ENCODE results near the gene NPIPB8. TPM values are rescaled to one million over a fixed set of nuclear protein-coding genes. Genes with fewer than 3 reads are reported as not detected.
"Not testable (repeated sequence)": the region's sequence is repeated elsewhere in the genome, so short reads cannot be mapped to it uniquely, and the experiment has no call there.

NPIPB8 gene
- total RNA-seq, 1 donor = not detected

DNA sequence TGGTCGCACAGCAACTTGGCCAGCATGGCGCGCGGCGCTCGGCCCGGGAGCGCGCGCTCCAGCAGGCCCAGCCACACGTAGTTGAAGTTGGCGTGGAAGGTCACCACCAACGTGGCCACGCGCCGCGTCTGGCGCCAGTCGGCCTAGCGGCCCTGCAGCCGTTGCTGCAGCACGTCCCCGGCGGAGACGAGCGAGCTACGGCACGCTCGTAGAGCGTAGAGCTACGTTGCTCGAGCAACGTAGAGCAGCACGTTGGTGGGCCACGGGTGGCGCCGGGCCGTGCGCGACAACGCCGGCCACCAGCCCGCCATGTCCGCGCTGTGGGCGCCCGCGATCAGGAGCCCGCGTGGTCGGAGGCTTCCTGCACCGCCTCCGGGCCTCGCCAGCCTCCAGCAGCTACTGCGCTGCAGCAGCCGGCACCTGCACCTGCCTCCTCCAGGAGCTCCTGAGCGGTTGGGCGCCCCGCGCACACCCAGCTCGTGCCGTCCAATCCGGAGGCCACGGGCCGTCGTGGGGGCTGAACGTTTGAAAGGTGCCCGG, 14.6 kb upstream of the NPIPB8 start:
- DNase-seq (ENCODE audit: low read depth in 2 of 3, low spot score in 2 of 3) = peak; percentile 37 to 58 (median 57)

DNA sequence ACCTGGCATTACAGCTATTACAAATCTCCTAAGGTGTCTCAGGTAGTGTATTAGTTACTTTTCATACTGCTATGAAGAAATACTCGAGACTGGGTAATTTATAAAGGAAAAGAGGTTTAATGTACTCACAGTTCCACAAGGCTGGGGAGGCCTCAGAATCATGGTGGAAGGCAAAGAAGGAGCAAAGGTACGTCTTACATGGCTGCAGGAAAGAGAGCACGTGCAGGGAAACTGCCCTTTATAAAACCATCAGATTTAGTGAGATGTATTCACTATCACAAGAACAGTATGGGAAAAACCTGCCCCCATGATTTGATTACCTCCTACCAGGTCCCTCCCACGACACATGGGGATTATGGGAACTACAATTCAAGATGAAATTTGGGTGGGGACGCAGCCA, 7.0 kb upstream of the NPIPB8 start:
- DNase-seq (ENCODE audit: low read depth in 2 of 3, low spot score in 2 of 3) = not testable (repeated sequence)

DNA sequence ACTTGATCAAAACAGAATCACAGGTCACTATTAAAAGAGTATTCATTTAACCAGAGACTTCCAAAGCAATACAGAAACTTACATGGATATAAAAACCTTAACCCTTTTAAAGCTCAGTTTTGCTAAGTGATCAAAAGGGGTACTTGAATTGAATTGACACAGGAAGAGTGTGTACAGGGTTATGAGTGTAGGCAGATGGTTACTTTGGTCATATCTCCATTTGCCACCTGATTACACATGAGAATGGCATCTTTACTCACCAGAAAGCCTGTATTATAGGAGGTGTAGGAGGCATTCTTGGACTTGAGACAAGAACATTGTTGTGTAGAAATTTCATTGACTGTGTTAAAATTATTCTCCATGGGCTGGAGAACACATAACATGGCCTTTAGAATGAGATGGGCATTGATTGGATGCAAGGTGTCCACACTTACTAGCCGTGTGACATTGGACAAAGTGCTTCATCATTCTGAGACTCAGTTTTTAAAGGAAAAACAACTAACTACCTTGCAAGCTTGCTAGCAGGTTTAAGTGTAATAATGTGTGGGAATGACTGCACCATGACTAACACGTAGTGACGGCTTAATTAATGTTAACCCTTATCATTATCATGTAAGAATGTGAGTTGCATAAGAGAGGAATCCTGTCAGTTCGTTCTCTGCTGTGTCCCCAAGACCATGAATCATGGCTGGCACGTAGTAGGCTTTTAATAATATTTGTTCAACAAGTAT, 1.6 kb upstream of the NPIPB8 start:
- not testable (repeated sequence) for DNase-seq (ENCODE audit: low read depth in 2 of 3, low spot score in 2 of 3)

DNA sequence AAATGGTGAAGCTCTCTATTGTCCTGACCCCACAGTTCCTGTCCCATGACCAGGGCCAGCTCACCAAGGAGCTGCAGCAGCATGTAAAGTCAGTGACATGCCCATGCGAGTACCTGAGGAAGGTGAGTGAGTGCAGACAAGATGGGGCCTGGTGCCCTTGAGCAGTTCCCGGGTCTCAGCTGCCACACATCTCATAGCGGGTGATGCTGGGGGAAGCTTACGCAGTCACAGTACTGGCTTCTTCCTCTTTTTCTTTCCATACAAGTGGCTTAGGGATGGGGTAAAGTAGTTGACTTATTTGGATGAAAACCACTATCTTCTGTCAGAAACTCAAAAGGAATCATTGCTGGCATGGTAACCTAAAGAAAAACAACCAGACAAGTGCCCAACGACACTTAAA, 494 bp downstream of the NPIPB8 start:
- not testable (repeated sequence) for DNase-seq (ENCODE audit: low read depth in 2 of 3, low spot score in 2 of 3)

DNA sequence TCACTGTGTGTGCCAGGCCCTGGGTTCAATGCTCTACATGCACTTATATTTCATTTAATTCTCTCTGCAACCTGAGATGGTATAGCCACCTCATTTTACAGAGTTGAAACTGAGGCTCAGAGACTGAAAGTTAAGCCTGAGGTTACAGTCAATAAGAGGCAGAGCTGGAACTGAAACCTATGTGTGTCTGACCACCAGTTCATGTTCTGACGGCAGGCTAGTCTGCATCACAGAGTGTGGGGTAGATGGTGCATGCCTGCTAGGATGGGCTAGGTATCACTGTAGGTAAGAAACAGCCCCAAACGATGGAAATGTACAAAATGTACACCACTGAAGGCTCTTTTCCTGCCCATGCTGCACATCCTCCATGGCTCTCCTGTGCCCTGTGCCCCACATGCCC, 2.1 kb downstream of the NPIPB8 start:
- DNase-seq (ENCODE audit: low read depth in 2 of 3, low spot score in 2 of 3) = not testable (repeated sequence)

DNA sequence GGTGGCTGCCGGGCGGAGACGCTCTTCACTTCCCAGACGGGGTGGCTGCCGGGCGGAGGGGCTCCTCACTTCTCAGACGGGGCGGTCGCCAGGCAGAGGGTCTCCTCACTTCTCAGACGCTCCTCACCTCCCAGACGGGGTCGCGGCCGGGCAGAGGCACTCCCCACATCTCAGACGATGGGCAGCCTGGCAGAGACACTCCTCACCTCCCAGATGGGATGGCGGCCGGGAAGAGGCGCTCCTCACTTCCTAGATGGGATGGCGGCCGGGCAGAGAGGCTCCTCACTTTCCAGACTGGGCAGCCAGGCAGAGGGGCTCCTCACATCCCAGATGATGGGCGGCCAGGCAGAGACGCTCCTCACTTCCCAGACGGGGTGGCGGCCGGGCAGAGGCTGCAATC, 28.4 kb downstream of the NPIPB8 start:
- DNase-seq (ENCODE audit: low read depth in 2 of 3, low spot score in 2 of 3) = not testable (repeated sequence)

DNA sequence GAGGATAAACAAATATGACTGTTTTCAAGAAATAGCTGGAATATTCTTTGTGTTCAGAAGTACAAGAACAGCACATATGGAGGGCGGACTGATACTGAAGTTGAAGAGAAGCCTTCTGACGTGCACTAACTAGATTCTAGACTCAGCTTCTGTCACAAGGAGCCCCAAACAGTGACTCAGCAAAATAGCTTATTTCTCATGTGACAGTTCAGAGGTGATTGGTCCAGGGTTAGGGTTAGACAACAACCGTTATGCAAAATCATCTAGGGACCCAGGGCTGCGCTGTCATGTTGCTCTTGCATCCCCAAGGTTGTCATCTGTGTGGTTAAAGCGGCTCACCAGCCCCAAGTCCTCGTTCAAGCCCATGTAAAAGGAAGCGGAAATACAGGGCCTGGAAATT, 29.6 kb downstream of the NPIPB8 start:
- not testable (repeated sequence) for DNase-seq (ENCODE audit: low read depth in 2 of 3, low spot score in 2 of 3)

DNA sequence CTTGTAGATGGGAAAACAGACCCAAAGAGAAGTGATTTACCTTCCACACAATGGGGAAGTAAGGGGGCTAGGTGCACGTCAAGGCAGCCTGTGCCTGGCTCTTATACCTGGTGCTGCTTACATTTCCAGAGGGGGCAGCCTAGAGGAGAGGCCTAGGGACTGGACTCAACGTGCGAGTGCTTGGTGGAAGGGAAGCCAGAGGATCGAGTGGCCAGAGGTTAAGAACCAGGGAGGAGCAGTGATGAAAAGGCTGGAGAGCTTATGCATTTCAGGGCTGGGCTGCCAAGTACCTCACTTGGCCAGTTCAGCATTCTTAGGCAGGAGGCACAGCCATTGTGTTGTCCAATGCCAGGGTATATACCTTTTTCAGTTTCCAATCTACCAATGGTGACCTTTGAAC, 30.3 kb downstream of the NPIPB8 start:
- DNase-seq (ENCODE audit: low read depth in 2 of 3, low spot score in 2 of 3) = not testable (repeated sequence)

DNA sequence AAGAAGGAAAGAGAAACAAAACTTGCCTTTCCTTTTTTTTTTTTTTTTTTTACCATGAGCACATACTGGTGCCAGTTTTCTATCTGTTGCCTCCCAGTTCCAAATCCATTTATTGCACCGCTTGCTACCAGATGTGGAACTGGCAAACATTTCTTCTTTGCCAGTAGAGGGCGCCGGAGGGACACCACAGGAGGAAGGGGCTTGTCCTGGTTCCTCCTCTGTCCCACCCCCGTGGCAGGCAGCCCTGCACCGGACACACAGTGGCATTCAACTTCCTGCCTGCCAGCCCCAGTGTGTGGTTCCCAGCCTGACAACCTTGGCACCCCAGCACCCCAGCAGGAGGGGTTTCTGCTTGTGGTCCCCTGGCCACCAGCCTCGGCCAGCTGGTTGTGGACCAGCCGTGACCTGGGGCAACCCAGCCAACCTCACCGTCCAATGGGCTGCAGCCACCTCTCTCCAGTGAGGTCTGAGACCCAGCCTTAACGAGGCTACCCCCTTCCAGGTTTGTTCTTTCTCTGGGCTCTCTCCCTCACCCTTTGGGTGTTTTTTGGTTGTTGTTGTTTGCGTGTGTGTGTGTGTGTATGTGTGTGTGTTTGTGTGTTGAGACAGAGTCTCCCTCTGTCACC, 50.6 kb downstream of the NPIPB8 start:
- DNase-seq (ENCODE audit: low read depth in 2 of 3, low spot score in 2 of 3) = not testable (repeated sequence)

DNA sequence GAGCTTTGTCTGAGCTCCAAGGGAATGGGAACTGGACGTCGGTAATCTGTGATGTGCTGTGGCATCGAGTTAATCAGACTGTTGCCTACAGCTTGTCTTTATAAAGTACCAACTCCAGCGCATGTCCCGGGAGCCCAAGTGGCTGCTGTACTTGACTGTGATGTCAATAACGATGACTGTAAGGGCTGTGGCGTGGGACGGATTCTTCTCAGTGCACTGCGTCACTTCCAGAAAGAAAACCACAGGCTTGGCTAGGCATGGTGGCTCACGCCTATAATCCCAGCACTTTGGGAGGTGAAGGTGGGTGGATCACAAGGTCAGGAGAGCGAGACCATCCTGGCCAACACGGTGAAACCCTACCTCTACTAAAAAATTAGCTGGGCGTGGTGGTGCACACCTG, 51.6 kb downstream of the NPIPB8 start:
- not testable (repeated sequence) for DNase-seq (ENCODE audit: low read depth in 2 of 3, low spot score in 2 of 3)

DNA sequence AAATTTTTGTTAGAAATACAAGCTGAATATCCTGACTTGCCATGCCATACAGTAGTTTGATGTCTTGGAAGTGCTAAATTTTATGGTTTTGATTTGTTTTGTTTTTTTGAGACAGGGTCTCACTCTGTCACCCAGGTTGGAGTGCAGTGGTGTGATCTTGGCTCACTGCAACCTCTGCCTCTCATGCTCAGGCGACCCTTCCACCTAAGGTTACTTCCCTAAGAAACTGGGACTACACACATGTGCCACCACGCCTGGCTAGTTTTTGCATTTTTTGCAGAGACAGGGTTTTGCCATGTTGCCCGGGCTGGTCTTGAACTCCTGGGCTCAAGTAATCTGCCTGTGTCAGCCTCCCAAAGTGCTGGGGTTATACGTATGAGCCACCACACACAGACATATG, 53.9 kb downstream of the NPIPB8 start:
- not testable (repeated sequence) for DNase-seq (ENCODE audit: low read depth in 2 of 3, low spot score in 2 of 3)

DNA sequence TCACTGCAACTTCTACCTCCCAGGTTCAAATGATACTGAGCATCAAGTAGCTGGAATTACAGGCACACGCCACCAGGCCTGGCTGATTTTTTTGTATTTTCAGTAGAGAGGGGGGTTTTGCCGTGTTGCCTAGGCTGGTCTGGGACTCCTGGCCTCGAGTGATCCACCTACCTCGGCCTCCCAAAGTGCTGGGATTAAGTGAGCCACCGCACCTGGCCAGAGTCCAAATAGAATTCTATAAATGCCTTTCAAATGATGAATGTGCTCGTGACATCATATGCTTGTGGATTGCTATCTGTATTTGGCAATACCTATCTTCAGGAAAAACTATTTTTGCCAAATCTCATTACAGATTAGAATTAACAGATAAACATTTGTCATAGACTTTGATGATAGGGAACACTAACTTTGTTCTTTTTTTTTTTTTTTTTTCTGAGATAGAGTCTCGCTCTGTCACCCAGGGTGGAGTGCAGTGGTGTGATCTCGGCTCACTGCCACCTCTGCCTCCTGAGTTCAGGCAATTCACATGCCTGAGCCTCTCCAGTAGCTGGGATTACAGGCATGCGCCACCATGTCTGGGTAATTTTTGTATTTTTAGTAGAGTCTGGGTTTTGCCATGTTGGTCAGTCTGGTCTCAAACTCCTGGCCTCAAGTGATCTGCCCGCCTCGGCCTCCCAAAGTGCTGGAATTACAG, 55.5 kb downstream of the NPIPB8 start:
- not testable (repeated sequence) for DNase-seq (ENCODE audit: low read depth in 2 of 3, low spot score in 2 of 3)

DNA sequence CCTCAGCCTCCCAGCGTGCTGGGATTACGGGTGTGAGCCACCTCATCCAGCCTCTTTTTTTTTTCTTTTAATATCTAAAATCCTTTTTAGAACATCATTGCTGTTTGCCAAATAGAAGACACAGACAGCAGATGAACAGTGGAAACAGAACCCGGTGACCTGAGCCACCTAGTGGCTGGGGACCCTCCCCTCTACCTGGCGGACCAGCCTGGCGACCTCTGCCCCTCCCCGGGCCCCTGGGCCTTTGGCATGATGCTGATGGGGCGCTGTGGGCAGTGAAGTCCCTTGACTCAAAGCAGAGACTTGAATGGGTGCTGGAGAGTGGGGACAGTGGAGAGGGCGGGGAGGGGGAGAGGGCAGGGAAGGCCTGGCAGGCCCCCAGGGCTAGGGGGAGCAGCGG, 61.9 kb downstream of the NPIPB8 start:
- DNase-seq (ENCODE audit: low read depth in 2 of 3, low spot score in 2 of 3) = not testable (repeated sequence)

DNA sequence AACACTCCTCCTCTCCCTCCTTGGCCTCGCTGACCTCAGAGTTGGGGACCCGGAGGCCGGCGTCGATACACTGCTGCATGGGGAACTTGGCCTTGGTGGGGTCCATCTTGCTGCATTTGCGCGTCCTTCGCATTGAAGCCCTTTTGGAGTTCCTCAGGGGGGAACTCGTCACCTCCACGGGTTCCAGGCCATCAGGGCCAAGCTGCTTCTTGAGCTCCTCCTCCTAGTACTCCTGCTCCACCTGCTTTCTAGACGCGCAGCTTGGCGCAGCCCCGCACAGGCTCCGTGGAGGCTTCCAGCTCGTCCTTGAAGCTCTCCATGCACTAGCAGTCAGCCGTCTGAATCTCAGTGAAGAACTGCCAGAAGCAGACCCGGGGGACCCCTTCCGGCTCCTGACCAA, 62.5 kb downstream of the NPIPB8 start:
- not testable (repeated sequence) for DNase-seq (ENCODE audit: low read depth in 2 of 3, low spot score in 2 of 3)

DNA sequence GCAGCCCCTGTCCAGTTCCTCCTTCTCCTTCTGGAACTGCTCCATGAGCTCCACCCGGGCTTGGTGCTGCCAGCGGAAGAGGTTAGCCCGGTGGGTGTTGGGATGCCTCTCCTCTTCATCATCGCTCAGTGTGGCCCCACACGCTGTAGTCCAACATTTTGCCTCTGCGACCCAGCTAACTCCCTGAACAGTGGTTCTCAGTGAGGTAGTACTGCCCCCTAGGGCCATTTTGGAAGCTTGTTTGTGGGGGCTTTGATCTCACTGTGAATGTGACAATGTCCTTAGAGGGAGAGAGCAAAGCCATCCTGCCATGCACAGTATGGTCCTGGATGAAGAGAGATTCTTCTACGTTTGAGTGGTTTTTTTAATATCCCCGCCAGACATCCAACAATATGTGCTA, 63.5 kb downstream of the NPIPB8 start:
- DNase-seq (ENCODE audit: low read depth in 2 of 3, low spot score in 2 of 3) = not testable (repeated sequence)

DNA sequence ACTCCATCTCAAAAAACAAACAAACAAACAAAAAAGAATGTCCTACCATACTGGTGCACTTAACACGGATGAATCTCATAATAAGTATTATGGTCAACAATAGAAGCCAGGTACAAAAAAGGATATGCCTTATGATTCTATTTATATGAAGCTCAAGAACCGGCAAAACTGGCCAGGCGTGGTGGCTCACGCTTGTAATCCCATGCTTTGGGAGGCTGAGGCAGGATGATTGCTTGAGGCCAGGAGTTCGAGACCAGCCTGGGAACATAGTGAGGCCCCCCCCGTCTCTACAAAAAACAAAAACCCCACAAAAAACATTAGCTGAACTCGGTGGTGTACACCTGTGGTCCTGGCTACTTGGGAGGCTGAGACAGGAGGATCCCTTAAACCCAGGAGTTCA, 66.4 kb downstream of the NPIPB8 start:
- not testable (repeated sequence) for DNase-seq (ENCODE audit: low read depth in 2 of 3, low spot score in 2 of 3)

Other genes with a start within 250 kb of the NPIPB8 start
- 249 TPM for gene EIF3CL, start 234.2 kb upstream of the NPIPB8 start, total RNA-seq
- gene NPIPB7, start 165.7 kb upstream of the NPIPB8 start, total RNA-seq = not detected
- gene CLN3, start 146.0 kb upstream of the NPIPB8 start, total RNA-seq = 39.0 TPM
- gene APOBR, start 143.4 kb upstream of the NPIPB8 start, total RNA-seq = 2.7 TPM
- gene IL27, start 131.2 kb upstream of the NPIPB8 start, total RNA-seq = not detected
- not detected for gene NUPR1, start 99.1 kb upstream of the NPIPB8 start, total RNA-seq
- 36.1 TPM for gene SGF29, start 84.1 kb upstream of the NPIPB8 start, total RNA-seq
- gene SULT1A2, start 41.0 kb upstream of the NPIPB8 start, total RNA-seq = 0.27 TPM
- gene SULT1A1, start 28.0 kb upstream of the NPIPB8 start, total RNA-seq = 24.0 TPM
- 361 TPM for gene EIF3C, start 73.4 kb downstream of the NPIPB8 start, total RNA-seq
- gene NPIPB9, start 113.7 kb downstream of the NPIPB8 start, total RNA-seq = 0.54 TPM
- 98.0 TPM for gene ATXN2L, start 184.9 kb downstream of the NPIPB8 start, total RNA-seq
- gene TUFM, start 208.3 kb downstream of the NPIPB8 start, total RNA-seq = 162 TPM
- gene SH2B1, start 225.8 kb downstream of the NPIPB8 start, total RNA-seq = 35.0 TPM
- gene ATP2A1, start 240.4 kb downstream of the NPIPB8 start, total RNA-seq = 0.54 TPM